Measurements from ENCODE around the gene TAS1R3. TPM values are rescaled to one million over a fixed set of nuclear protein-coding genes. Genes with fewer than 3 reads are reported as not detected.
A peak's percentile ranks its signal among the peaks of the same experiment; 100 is the strongest.

The TAS1R3 gene
- total RNA-seq = under 1 TPM; 0.81 to 0.89 TPM

GRCh38 chr1:1331068-1331965 is at the start of gene TAS1R3:
Gene TAS1R3, plus strand, starts transcription at chr1:1331280. Its CDS starts 66 bp downstream, at chr1:1331346.
- Mint-ChIP-seq H3K4me1 (ENCODE audit: low read depth in 2 of 2) (peaks cover 4 to 5% of the 10 kb centered on the region in 2 donors), H3K27me3 (no peaks in the 10 kb centered on the region), H3K9me3 (no peaks in the 10 kb centered on the region), H3K36me3 (no peaks in the 10 kb centered on the region), H3K27ac (no peak within 1 kb of the TSS), H3K4me3 (no peak within 1 kb of the TSS)
- no peak for DNase-seq (ENCODE audit: low spot score)
- no peak for ATAC-seq

- peak in 1 of 2 donors; percentile 2 for ATAC-seq
- H3K4me1 Mint-ChIP-seq (ENCODE audit: low read depth in 2 of 2) = peaks cover 0 to 6% of the 10 kb centered on the region in 2 donors
- H3K4me3 Mint-ChIP-seq = no peak overlapping the region
- no peaks in the 10 kb centered on the region for H3K9me3 Mint-ChIP-seq
- no peaks in the 10 kb centered on the region for H3K27me3 Mint-ChIP-seq
- DNase-seq (ENCODE audit: low spot score) = no peak
- H3K27ac Mint-ChIP-seq = no peak overlapping the region
- H3K36me3 Mint-ChIP-seq = no peaks in the 10 kb centered on the region
Measured at GRCh38 chr1:1281533-1282321, 49.4 kb upstream of the TAS1R3 start.

GRCh38 chr1:1282998-1283397 is 48.1 kb upstream of the TAS1R3 start:
- no peak overlapping the region for H3K27ac Mint-ChIP-seq
- no peaks in the 10 kb centered on the region for H3K27me3 Mint-ChIP-seq
- peaks cover 0 to 6% of the 10 kb centered on the region in 2 donors for H3K4me1 Mint-ChIP-seq (ENCODE audit: low read depth in 2 of 2)
- ATAC-seq = peak; percentile 50 to 56
- no peaks in the 10 kb centered on the region for H3K36me3 Mint-ChIP-seq
- no peaks in the 10 kb centered on the region for H3K9me3 Mint-ChIP-seq
- DNase-seq (ENCODE audit: low spot score) = no peak
- no peak overlapping the region for H3K4me3 Mint-ChIP-seq

GRCh38 chr1:1283821-1284220 is 47.3 kb upstream of the TAS1R3 start:
- H3K27ac Mint-ChIP-seq = no peak overlapping the region
- peaks cover 0 to 6% of the 10 kb centered on the region in 2 donors for H3K4me1 Mint-ChIP-seq (ENCODE audit: low read depth in 2 of 2)
- ATAC-seq (no peak), DNase-seq (ENCODE audit: low spot score) (no peak)
- no peaks in the 10 kb centered on the region for H3K36me3 Mint-ChIP-seq
- no peaks in the 10 kb centered on the region for H3K27me3 Mint-ChIP-seq
- H3K4me3 Mint-ChIP-seq = no peak overlapping the region
- no peaks in the 10 kb centered on the region for H3K9me3 Mint-ChIP-seq

GRCh38 chr1:1284221-1285101 is 46.6 kb upstream of the TAS1R3 start:
- no peak overlapping the region for H3K27ac Mint-ChIP-seq
- no peak for DNase-seq (ENCODE audit: low spot score)
- H3K36me3 Mint-ChIP-seq = no peaks in the 10 kb centered on the region
- no peak overlapping the region for H3K4me3 Mint-ChIP-seq
- H3K4me1 Mint-ChIP-seq (ENCODE audit: low read depth in 2 of 2) = peaks cover 0 to 6% of the 10 kb centered on the region in 2 donors
- no peaks in the 10 kb centered on the region for H3K27me3 Mint-ChIP-seq
- no peak for ATAC-seq
- H3K9me3 Mint-ChIP-seq = no peaks in the 10 kb centered on the region

DNA sequence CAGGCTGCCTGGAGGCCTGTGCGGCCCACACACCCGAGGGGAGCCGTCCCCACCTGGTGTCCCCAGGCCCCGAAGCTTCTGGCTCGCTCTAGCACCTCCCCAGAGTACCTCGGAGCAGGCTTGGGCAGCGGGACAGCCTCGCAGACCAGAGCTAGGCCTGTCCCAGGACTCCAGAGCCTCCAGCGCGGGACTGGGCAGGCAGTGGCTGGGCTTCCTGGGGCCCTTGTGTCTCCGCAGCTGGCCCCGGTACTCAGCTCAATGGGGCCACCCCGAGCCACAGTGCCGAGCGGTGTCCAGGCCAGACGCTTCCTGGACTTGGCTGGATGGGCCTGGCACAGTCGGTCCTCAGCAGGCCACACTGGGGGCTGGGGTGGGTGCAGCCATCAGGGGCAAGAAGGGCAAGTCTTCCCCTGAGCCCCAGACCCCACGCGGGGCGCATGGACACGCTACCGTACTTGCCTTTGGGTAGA is 45.9 kb upstream of the TAS1R3 start:
- no peaks in the 10 kb centered on the region for H3K9me3 Mint-ChIP-seq
- no peak overlapping the region for H3K27ac Mint-ChIP-seq
- H3K4me3 Mint-ChIP-seq = no peak overlapping the region
- H3K4me1 Mint-ChIP-seq (ENCODE audit: low read depth in 2 of 2) = peaks cover 0 to 6% of the 10 kb centered on the region in 2 donors
- no peak for ATAC-seq
- H3K27me3 Mint-ChIP-seq = no peaks in the 10 kb centered on the region
- no peak for DNase-seq (ENCODE audit: low spot score)
- H3K36me3 Mint-ChIP-seq = no peaks in the 10 kb centered on the region

DNA sequence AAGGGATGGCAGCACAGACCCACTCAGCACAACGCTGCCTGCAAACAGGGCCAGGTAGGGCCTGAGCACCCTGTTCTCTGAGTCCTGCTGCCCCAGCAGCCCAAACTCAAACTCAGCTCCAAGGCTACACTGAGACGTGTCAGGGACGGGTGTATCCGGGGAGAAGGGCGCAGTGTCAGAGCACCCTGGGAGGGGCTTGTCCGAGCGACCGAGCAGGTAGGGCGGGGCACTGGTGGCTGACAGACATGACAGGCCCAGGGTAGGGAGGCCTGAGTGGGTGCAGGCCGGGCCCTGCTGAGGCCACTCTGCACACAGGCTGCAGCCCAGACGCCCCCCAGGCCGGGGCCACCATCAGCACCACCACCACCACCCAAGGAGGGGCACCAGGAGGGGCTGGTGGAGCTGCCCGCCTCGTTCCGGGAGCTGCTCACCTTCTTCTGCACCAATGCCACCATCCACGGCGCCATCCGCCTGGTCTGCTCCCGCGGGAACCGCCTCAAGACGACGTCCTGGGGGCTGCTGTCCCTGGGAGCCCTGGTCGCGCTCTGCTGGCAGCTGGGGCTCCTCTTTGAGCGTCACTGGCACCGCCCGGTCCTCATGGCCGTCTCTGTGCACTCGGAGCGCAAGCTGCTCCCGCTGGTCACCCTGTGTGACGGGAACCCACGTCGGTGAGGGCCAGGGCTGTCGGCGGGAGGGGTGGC is 45.3 kb upstream of the TAS1R3 start:
- Mint-ChIP-seq H3K27ac (no peak overlapping the region), H3K36me3 (no peaks in the 10 kb centered on the region), H3K27me3 (no peaks in the 10 kb centered on the region), H3K4me3 (no peak overlapping the region), H3K9me3 (no peaks in the 10 kb centered on the region), H3K4me1 (ENCODE audit: low read depth in 2 of 2) (peaks cover 0 to 6% of the 10 kb centered on the region in 2 donors)
- DNase-seq (ENCODE audit: low spot score) = no peak
- ATAC-seq = no peak

DNA sequence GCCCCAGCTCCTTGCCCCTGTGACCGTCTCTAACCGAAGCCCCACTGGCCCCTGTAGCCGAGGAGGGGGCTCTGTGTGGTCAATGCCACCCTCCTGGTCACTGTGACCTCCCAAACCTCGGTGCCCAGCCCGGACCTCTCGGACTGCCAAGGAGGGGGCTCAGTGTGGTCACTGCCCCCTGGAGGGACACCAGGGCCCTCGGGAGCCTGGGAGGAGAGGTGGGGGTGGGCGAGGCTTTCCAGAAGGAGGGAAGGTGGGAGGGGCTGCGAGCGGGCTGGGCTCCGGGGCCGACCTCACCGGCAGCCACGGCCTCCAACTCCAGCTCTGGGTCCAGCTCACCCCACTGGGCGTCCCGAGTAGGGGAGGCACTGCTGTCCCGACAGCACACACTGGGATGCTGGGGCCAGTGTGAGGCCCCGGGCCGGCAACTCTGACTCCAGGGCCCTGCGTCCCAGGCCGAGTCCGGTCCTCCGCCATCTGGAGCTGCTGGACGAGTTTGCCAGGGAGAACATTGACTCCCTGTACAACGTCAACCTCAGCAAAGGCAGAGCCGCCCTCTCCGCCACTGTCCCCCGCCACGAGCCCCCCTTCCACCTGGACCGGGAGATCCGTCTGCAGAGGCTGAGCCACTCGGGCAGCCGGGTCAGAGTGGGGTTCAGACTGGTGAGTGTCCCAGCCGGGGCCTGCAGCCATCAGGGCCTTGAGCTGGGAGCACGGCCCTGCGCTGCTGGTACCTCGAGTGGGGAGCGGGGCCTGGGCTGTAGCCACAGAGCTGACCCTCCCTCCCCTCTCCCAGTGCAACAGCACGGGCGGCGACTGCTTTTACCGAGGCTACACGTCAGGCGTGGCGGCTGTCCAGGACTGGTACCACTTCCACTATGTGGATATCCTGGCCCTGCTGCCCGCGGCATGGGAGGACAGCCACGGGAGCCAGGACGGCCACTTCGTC is 44.5 kb upstream of the TAS1R3 start:
- no peak for DNase-seq (ENCODE audit: low spot score)

GRCh38 chr1:1287288-1288110 is 43.6 kb upstream of the TAS1R3 start:
- no peaks in the 10 kb centered on the region for H3K36me3 Mint-ChIP-seq
- H3K4me3 Mint-ChIP-seq = no peak overlapping the region
- no peaks in the 10 kb centered on the region for H3K9me3 Mint-ChIP-seq
- peaks cover 0 to 3% of the 10 kb centered on the region in 2 donors for H3K4me1 Mint-ChIP-seq (ENCODE audit: low read depth in 2 of 2)
- no peaks in the 10 kb centered on the region for H3K27me3 Mint-ChIP-seq
- no peak overlapping the region for H3K27ac Mint-ChIP-seq
- DNase-seq (ENCODE audit: low spot score) (no peak), ATAC-seq (no peak)

More for the DNA sequence above, 44.5 kb upstream of the TAS1R3 start:
- Mint-ChIP-seq H3K4me1 (ENCODE audit: low read depth in 2 of 2) (peaks cover 0 to 6% of the 10 kb centered on the region in 2 donors), H3K9me3 (no peaks in the 10 kb centered on the region), H3K36me3 (no peaks in the 10 kb centered on the region), H3K27me3 (no peaks in the 10 kb centered on the region), H3K4me3 (no peak overlapping the region), H3K27ac (no peak overlapping the region)
- no peak for ATAC-seq

GRCh38 chr1:1290238-1290731 is 40.8 kb upstream of the TAS1R3 start:
- H3K27me3 Mint-ChIP-seq = no peaks in the 10 kb centered on the region
- no peaks in the 10 kb centered on the region for H3K9me3 Mint-ChIP-seq
- no peaks in the 10 kb centered on the region for H3K4me1 Mint-ChIP-seq (ENCODE audit: low read depth in 2 of 2)
- no peaks in the 10 kb centered on the region for H3K36me3 Mint-ChIP-seq
- DNase-seq (ENCODE audit: low spot score) = no peak
- ATAC-seq = peak in 1 of 2 donors; percentile 62
- no peak overlapping the region for H3K27ac Mint-ChIP-seq
- H3K4me3 Mint-ChIP-seq = no peak overlapping the region

GRCh38 chr1:1291023-1291528 is 40.0 kb upstream of the TAS1R3 start:
- Mint-ChIP-seq H3K36me3 (no peaks in the 10 kb centered on the region), H3K27me3 (no peaks in the 10 kb centered on the region), H3K9me3 (no peaks in the 10 kb centered on the region), H3K4me1 (ENCODE audit: low read depth in 2 of 2) (no peaks in the 10 kb centered on the region), H3K27ac (no peak overlapping the region), H3K4me3 (no peak overlapping the region)
- ATAC-seq = no peak
- no peak for DNase-seq (ENCODE audit: low spot score)
